ENCODE data around the gene KRTAP10-5.
"Not testable (repeated sequence)": the region's sequence is repeated elsewhere in the genome, so short reads cannot be mapped to it uniquely, and the experiment has no call there.

The KRTAP10-5 gene

GRCh38 chr21:44611551-44611950, 31.1 kb upstream of the KRTAP10-5 start:
- DNase-seq (ENCODE audit: low read depth in 3 of 3), result no peak

GRCh38 chr21:44610157-44610843, 29.9 kb upstream of the KRTAP10-5 start:
- DNase-seq (ENCODE audit: low read depth in 3 of 3), result not testable (repeated sequence)

- no peak for DNase-seq (ENCODE audit: low read depth in 3 of 3)
Measured at GRCh38 chr21:44609193-44609592, 28.8 kb upstream of the KRTAP10-5 start.

GRCh38 chr21:44606495-44606894, 26.1 kb upstream of the KRTAP10-5 start:
- DNase-seq (ENCODE audit: low read depth in 3 of 3), result no peak

GRCh38 chr21:44603911-44604310, 23.5 kb upstream of the KRTAP10-5 start:
- DNase-seq (ENCODE audit: low read depth in 3 of 3), result no peak

- no peak for DNase-seq (ENCODE audit: low read depth in 3 of 3)
Measured at GRCh38 chr21:44603109-44603875, 22.9 kb upstream of the KRTAP10-5 start.

GRCh38 chr21:44602463-44602850, 22.1 kb upstream of the KRTAP10-5 start:
- no peak for DNase-seq (ENCODE audit: low read depth in 3 of 3)

- no peak for DNase-seq (ENCODE audit: low read depth in 3 of 3)
Measured at GRCh38 chr21:44601596-44602462, 21.4 kb upstream of the KRTAP10-5 start.

- not testable (repeated sequence) for DNase-seq (ENCODE audit: low read depth in 3 of 3)
Measured at GRCh38 chr21:44601091-44601490, 20.7 kb upstream of the KRTAP10-5 start.

GRCh38 chr21:44600118-44600978, 19.9 kb upstream of the KRTAP10-5 start, which contains the start of gene KRTAP10-7:
Gene KRTAP10-7 (plus strand): TSS chr21:44600597. CDS start chr21:44600622, 25 bp downstream.
- DNase-seq (ENCODE audit: low read depth in 3 of 3), result not testable (repeated sequence)

- DNase-seq (ENCODE audit: low read depth in 3 of 3), result no peak
Measured at GRCh38 chr21:44599264-44600029, 19.0 kb upstream of the KRTAP10-5 start.

GRCh38 chr21:44598061-44598460, 17.7 kb upstream of the KRTAP10-5 start:
- DNase-seq (ENCODE audit: low read depth in 3 of 3), result no peak

- no peak for DNase-seq (ENCODE audit: low read depth in 3 of 3)
Measured at GRCh38 chr21:44596068-44596725, 15.8 kb upstream of the KRTAP10-5 start.

- no peak for DNase-seq (ENCODE audit: low read depth in 3 of 3)
Measured at GRCh38 chr21:44595524-44595923, 15.1 kb upstream of the KRTAP10-5 start.

- no peak for DNase-seq (ENCODE audit: low read depth in 3 of 3)
Measured at GRCh38 chr21:44594406-44594916, 14.1 kb upstream of the KRTAP10-5 start.

GRCh38 chr21:44593598-44594405, 13.4 kb upstream of the KRTAP10-5 start:
- no peak for DNase-seq (ENCODE audit: low read depth in 3 of 3)

- no peak for DNase-seq (ENCODE audit: low read depth in 3 of 3)
Measured at GRCh38 chr21:44592446-44593311, 12.3 kb upstream of the KRTAP10-5 start, which contains the start of gene KRTAP10-6. Gene KRTAP10-6 (minus strand): TSS chr21:44592505. CDS start chr21:44592484, 21 bp downstream.

GRCh38 chr21:44591801-44592130, 11.4 kb upstream of the KRTAP10-5 start:
- not testable (repeated sequence) for DNase-seq (ENCODE audit: low read depth in 3 of 3)
